ENCODE measurements around the gene LRRC36. TPM values are rescaled to one million over a fixed set of nuclear protein-coding genes. Genes with fewer than 3 reads are reported as not detected.

LRRC36 gene
- total RNA-seq, 4 donors from 2014 or later, result 0.30 to 4.6 (median 2.1) TPM; not detected in 1

GRCh38 chr16:67405336-67405735 lies 78.7 kb downstream of the LRRC36 start:
- Histone ChIP-seq H3K4me3 (no peak overlapping the region), H3K4me1 (peaks cover 0 to 29% (median 5%) of the 10 kb centered on the region in 4 donors), H3K9me3 (no peaks in the 10 kb centered on the region), H3K27me3 (no peaks in the 10 kb centered on the region), H3K27ac (peak overlapping the region in 1 of 4 donors; percentile 80), H3K36me3 (peaks cover 0 to 21% (median 0%) of the 10 kb centered on the region in 3 donors)
- 86 to 87% methylated on average over 6 to 8 of the region's 8 CpGs for WGBS, 2 donors
- no peak for DNase-seq (ENCODE audit: low spot score in 2 of 2)
- TF ChIP-seq POLR2A (IDR thresholded peaks at IDR 0.05) (no peak), EP300 (IDR thresholded peaks at IDR 0.05) (no peak)
- TF ChIP-seq, protein P1, sequence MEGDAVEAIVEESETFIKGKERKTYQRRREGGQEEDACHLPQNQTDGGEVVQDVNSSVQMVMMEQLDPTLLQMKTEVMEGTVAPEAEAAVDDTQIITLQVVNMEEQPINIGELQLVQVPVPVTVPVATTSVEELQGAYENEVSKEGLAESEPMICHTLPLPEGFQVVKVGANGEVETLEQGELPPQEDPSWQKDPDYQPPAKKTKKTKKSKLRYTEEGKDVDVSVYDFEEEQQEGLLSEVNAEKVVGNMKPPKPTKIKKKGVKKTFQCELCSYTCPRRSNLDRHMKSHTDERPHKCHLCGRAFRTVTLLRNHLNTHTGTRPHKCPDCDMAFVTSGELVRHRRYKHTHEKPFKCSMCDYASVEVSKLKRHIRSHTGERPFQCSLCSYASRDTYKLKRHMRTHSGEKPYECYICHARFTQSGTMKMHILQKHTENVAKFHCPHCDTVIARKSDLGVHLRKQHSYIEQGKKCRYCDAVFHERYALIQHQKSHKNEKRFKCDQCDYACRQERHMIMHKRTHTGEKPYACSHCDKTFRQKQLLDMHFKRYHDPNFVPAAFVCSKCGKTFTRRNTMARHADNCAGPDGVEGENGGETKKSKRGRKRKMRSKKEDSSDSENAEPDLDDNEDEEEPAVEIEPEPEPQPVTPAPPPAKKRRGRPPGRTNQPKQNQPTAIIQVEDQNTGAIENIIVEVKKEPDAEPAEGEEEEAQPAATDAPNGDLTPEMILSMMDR (IDR thresholded peaks at IDR 0.05), result no peak

GRCh38 chr16:67406111-67406971 lies 79.7 kb downstream of the LRRC36 start:
- peak overlapping the region in 3 of 4 donors; percentile 0 to 80 (median 80) for H3K27ac ChIP-seq
- no peaks in the 10 kb centered on the region for H3K27me3 ChIP-seq
- no peak overlapping the region for H3K4me3 ChIP-seq
- peaks cover 0 to 21% (median 0%) of the 10 kb centered on the region in 3 donors for H3K36me3 ChIP-seq
- peaks cover 0 to 29% (median 5%) of the 10 kb centered on the region in 4 donors for H3K4me1 ChIP-seq
- H3K9me3 ChIP-seq, result no peaks in the 10 kb centered on the region
- 69 to 72% methylated on average over 18 of the region's 18 CpGs for WGBS, 2 donors
- TF ChIP-seq EP300 (IDR thresholded peaks at IDR 0.05), result no peak
- no peak for TF ChIP-seq POLR2A (IDR thresholded peaks at IDR 0.05)
- TF ChIP-seq, protein P1 (IDR thresholded peaks at IDR 0.05), result no peak
- DNase-seq (ENCODE audit: low spot score in 2 of 2), result peak in 1 of 2 donors; percentile 67

DNA sequence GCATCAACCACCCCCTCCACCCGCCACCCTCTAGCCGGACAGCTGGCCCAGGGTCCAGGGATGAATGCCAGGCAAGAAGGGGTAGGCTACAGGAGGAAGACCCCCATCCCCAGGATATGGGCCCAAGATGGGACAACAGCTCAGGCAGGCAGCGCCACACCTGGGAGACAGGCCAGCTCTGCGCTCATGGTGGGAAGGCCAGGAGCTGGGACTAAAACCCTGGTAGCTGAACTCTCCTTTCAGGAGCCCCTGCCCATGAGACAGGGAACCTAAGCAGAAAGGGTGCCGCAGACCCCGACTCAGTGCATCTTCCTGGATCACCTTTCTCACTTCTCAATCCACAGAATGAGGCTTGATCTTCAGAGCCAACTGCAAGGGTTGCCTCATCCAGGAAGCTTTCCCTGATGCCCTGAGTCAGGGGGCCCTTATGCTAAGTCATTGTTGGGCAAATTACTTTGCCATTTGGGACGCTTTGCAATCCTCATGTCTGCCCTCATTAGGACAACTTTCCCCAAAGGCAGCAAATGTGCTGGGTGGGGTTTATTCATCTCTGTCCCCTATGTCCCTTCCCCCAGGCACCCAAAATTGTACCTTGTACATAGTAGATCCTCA lies 80.7 kb downstream of the LRRC36 start:
- TF ChIP-seq POLR2A (IDR thresholded peaks at IDR 0.05), result no peak
- TF ChIP-seq, protein P1 (IDR thresholded peaks at IDR 0.05), result no peak
- TF ChIP-seq EP300 (IDR thresholded peaks at IDR 0.05), result no peak
- Histone ChIP-seq H3K27ac (peak overlapping the region; percentile 0 to 80 (median 48)), H3K4me3 (no peak overlapping the region), H3K4me1 (peaks cover 0 to 29% (median 5%) of the 10 kb centered on the region in 4 donors), H3K27me3 (no peaks in the 10 kb centered on the region), H3K36me3 (peaks cover 0 to 21% (median 0%) of the 10 kb centered on the region in 3 donors), H3K9me3 (no peaks in the 10 kb centered on the region)
- 82 to 86% methylated on average over 6 to 7 of the region's 7 CpGs for WGBS, 2 donors
- no peak for DNase-seq (ENCODE audit: low spot score in 2 of 2)

DNA sequence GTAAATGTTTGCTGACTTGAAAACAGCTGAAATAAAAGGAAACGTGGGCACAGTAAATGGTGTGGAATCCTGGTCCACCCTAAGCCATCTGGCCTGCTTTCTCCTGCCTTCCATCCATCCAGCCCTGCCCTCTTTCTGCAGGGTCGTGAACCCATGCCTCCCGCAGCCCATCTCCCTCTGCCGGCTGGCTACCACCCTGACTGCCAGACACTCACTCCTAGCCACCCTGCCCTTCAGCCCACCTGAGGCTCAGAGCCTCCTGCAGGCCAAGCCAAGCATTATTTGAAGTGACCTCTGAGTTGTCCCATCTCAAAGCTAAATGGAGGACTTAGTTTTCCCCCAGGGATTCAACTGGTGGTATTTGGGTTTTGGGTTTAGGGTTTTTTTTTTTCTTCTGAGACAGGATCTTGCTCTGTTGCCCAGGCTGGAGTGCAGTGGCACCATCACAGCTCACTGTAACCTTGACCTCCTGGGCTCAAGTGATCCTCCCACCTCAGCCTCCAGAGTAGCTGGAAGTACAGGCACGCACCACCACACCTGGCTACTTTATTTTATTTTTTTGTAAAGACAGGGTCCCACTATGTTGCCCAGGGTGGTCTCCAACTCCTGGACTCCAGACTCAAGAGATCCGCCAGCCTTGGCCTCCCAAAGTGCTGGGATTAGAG lies 81.3 kb downstream of the LRRC36 start:
- H3K27ac ChIP-seq, result peak overlapping the region in 2 of 4 donors; percentile 78 to 80
- peaks cover 0 to 29% (median 5%) of the 10 kb centered on the region in 4 donors for H3K4me1 ChIP-seq
- no peaks in the 10 kb centered on the region for H3K9me3 ChIP-seq
- no peak for TF ChIP-seq POLR2A (IDR thresholded peaks at IDR 0.05)
- TF ChIP-seq, protein P1 (IDR thresholded peaks at IDR 0.05), result no peak
- TF ChIP-seq EP300 (IDR thresholded peaks at IDR 0.05), result no peak
- peaks cover 0 to 21% (median 0%) of the 10 kb centered on the region in 3 donors for H3K36me3 ChIP-seq
- H3K4me3 ChIP-seq, result no peak overlapping the region
- DNase-seq (ENCODE audit: low spot score in 2 of 2), result no peak
- WGBS, 2 donors, result 73 to 74% methylated on average over 6 of the region's 6 CpGs
- no peaks in the 10 kb centered on the region for H3K27me3 ChIP-seq

Data from tibial nerve (tissue), 4 donors.